PFSK-1 (cell line): ENCODE data around the gene CXXC1.

Source experiments
- FOXP2 ChIP-seq: optimal IDR thresholded peaks from 2 replicates; pipeline ENCODE3; 2011; ENCODE audit warnings: borderline replicate concordance, control low read depth, inconsistent platforms; ENCODE audit not compliant: insufficient read depth; ENCODE audit errors: extremely low read length, extremely low read depth
- POLR2AphosphoS5 ChIP-seq: IDR thresholded peaks from 2 replicates; pipeline ENCODE4 v1.6.1; 2012; ENCODE audit warnings: low read depth, mild to moderate bottlenecking, control low read depth, low read length, moderate library complexity
- REST ChIP-seq, 2 experiments: IDR thresholded peaks; 2 replicates each; pipeline versions ENCODE4 v1.6.1 to v1.8.0; 2011 to 2012; ENCODE audit warnings: low read depth in 2 of 2, low read length in 2 of 2, control low read depth in 1 of 2, inconsistent platforms in 1 of 2, mild to moderate bottlenecking in 1 of 2, moderate library complexity in 1 of 2; ENCODE audit not compliant: insufficient read depth in 1 of 2
- SIN3A ChIP-seq: IDR thresholded peaks from 2 replicates; pipeline ENCODE4 v1.6.1; 2012; ENCODE audit warnings: mild to moderate bottlenecking, low read length, moderate library complexity, borderline replicate concordance; ENCODE audit not compliant: insufficient read depth
- TAF1 ChIP-seq: IDR thresholded peaks from 2 replicates; pipeline ENCODE4 v1.6.1; 2012; ENCODE audit warnings: low read length, control low read depth, borderline replicate concordance; ENCODE audit not compliant: insufficient read depth

Gene CXXC1

GRCh38 chr18:50312296-50313030 is 25.0 kb upstream of the CXXC1 start:
- TF ChIP-seq POLR2AphosphoS5 (no peak), TAF1 (no peak), SIN3A (no peak), FOXP2 (no peak), REST (IDR thresholded peaks at IDR 0.05; ENCODE audit: insufficient read depth in 1 of 2, low read depth in 2 of 2, low read length in 2 of 2) (no peak)

GRCh38 chr18:50311650-50312049 is 24.2 kb upstream of the CXXC1 start:
- TF ChIP-seq FOXP2: no peak
- TF ChIP-seq TAF1: no peak
- no peak for TF ChIP-seq REST (IDR thresholded peaks at IDR 0.05; ENCODE audit: insufficient read depth in 1 of 2, low read depth in 2 of 2, low read length in 2 of 2)

GRCh38 chr18:50310080-50310479 is 22.6 kb upstream of the CXXC1 start:
- TF ChIP-seq POLR2AphosphoS5 (no peak), SIN3A (no peak), FOXP2 (no peak), REST (IDR thresholded peaks at IDR 0.05; ENCODE audit: insufficient read depth in 1 of 2, low read depth in 2 of 2, low read length in 2 of 2) (no peak), TAF1 (no peak)

DNA sequence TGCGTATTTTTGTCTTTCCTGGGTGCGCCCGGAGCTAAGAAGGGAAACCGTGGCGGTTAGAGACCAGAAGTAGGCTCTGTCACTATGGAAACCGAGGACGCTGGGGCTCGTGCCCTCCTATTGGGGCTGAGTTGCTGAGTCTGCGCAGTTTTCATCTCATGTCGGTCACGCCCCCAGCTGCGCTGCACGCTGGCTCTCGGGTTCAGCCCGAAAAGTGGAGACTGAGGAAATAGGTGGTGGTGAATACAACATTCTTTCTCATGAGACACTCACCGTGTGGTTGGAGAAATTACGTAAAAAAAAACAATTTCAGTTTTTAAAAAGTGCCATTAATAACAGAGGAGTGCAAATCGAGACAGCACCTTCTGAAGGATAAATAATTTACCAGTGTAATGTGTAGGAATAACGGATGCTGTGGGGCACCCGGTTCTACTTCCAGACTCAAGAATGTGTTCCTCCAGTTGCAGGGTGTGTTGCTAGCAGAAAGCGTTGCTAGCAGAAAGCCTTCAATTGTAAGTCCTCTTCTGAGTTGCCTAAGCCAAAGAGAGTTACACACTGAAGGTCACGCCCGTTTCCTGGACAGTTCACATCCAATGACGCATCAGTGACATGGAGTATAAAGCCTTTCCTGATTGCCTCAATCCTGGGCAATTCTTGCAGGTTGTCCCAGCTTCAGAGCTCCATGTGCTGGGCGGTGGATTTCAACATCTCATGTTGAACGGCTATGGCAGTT is 20.4 kb upstream of the CXXC1 start:
- no peak for TF ChIP-seq REST (IDR thresholded peaks at IDR 0.05; ENCODE audit: insufficient read depth in 1 of 2, low read depth in 2 of 2, low read length in 2 of 2)
- 0 out of 2 replicates have a peak, but pooled peaks have one; percentile 24 for TF ChIP-seq SIN3A

- TF ChIP-seq SIN3A (no peak), POLR2AphosphoS5 (no peak), TAF1 (no peak), REST (IDR thresholded peaks at IDR 0.05; ENCODE audit: insufficient read depth in 1 of 2, low read depth in 2 of 2, low read length in 2 of 2) (no peak), FOXP2 (no peak)
Observed at GRCh38 chr18:50307400-50307737, 19.9 kb upstream of the CXXC1 start.
